Calu3 (cell line): Measurements from ENCODE around the gene RIMS3. TPM values are rescaled to one million over a fixed set of nuclear protein-coding genes. Genes with fewer than 3 reads are reported as not detected.

Source experiments
- BruUV-seq: library from RNA; stranded (reverse); fragments of 400-500 nt; replicated peaks from 2 replicates; lab custom pipeline; 2021; lab: Mats Ljungman, UMichigan
- CTCF ChIA-PET: fragments of 300-600 bp; sonication (Branson Sonifier 250); formaldehyde crosslinking; loops from one replicate; lab custom pipeline; 2022; ENCODE audit warnings: antibody characterized with exemption; lab: Charles Lee
- DNase-seq: peaks from one replicate; pipeline ENCODE4 v3.0.0; 2022
- H3K27ac Mint-ChIP-seq: one replicate; pipeline ENCODE4 v1.8.0; 2022; ENCODE audit warnings: mixed read lengths; ENCODE audit not compliant: unreplicated experiment
- H3K27me3 Mint-ChIP-seq: one replicate; pipeline ENCODE4 v1.8.0; 2022; ENCODE audit warnings: mixed read lengths; ENCODE audit not compliant: unreplicated experiment
- H3K36me3 Mint-ChIP-seq: one replicate; pipeline ENCODE4 v1.8.0; 2022; ENCODE audit warnings: mild to moderate bottlenecking, moderate library complexity, mixed read lengths; ENCODE audit not compliant: insufficient read depth, unreplicated experiment
- H3K4me1 Mint-ChIP-seq: one replicate; pipeline ENCODE4 v1.8.0; 2022; ENCODE audit warnings: mild to moderate bottlenecking, low read depth, mixed read lengths; ENCODE audit not compliant: unreplicated experiment
- H3K4me3 Mint-ChIP-seq: one replicate; pipeline ENCODE4 v1.8.0; 2022; ENCODE audit warnings: mild to moderate bottlenecking, low read depth, moderate library complexity, mixed read lengths; ENCODE audit not compliant: unreplicated experiment
- H3K9me3 Mint-ChIP-seq: one replicate; pipeline ENCODE4 v1.8.0; 2022; ENCODE audit warnings: low read depth, mixed read lengths; ENCODE audit not compliant: unreplicated experiment
- intact Hi-C: fragments of 100-400 bp; cut with micrococcal nuclease; formaldehyde crosslinking; loops from one replicate; pipeline ENCODE4 v1.10.0; 2022; ENCODE audit not compliant: unreplicated experiment
- total RNA-seq: library from RNA; stranded (reverse); gene quantifications from 2 replicates; pipeline ENCODE4 v1.2.3, GENCODE V29; 2022
- TF ChIP-seq, protein P1 (sequence below): fragments of 200-600 bp; IDR thresholded peaks from one replicate; pipeline ENCODE4 v1.8.0; 2022; ENCODE audit warnings: antibody characterized with exemption; ENCODE audit not compliant: unreplicated experiment

Gene RIMS3
- total RNA-seq, 1 experiment from 2014 or later: 1.3 TPM

DNA sequence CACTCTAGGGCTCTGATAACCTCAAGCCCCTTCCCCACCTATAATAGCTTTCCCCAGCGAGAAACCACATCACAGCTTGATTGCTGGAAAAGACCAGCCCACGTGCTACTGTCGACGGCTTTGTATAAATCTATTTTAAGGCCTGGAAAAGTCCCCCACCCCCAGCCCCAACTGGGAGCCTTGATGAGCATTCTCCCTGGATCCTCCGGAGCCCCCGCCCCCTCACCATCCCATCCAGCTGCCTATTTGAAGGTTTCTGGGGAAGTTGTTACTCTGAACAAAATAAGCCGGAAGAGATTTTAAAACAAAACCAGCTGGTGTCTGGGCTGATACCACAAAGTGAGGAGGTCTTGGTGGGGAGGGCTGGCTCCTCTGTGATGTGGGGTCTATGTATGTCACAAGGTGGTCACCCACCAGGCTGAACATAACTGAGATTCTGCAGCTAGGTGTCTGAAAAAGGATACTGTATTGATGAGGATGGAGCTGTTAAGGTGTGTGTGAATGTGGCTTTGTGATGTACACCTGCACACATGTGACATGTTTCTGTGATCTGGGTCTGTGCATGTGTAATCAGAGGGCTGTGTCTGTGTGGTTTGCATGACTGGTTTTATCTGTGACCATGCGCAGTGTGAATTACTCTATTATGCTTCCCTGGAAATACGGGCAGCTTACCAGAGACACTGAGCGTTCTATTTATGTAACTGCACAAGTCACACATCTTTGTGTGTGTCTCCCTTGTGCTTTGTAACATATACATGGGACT lies 25.0 kb downstream of the RIMS3 start:
- H3K4me3 Mint-ChIP-seq: no peak overlapping the region
- TF ChIP-seq, protein P1, sequence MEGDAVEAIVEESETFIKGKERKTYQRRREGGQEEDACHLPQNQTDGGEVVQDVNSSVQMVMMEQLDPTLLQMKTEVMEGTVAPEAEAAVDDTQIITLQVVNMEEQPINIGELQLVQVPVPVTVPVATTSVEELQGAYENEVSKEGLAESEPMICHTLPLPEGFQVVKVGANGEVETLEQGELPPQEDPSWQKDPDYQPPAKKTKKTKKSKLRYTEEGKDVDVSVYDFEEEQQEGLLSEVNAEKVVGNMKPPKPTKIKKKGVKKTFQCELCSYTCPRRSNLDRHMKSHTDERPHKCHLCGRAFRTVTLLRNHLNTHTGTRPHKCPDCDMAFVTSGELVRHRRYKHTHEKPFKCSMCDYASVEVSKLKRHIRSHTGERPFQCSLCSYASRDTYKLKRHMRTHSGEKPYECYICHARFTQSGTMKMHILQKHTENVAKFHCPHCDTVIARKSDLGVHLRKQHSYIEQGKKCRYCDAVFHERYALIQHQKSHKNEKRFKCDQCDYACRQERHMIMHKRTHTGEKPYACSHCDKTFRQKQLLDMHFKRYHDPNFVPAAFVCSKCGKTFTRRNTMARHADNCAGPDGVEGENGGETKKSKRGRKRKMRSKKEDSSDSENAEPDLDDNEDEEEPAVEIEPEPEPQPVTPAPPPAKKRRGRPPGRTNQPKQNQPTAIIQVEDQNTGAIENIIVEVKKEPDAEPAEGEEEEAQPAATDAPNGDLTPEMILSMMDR: no peak
- no peak for DNase-seq
- H3K4me1 Mint-ChIP-seq: no peaks in the 10 kb centered on the region
- H3K36me3 Mint-ChIP-seq: no peaks in the 10 kb centered on the region
- no peak overlapping the region for H3K27ac Mint-ChIP-seq
- BruUV-seq: no TSS peak
- intact Hi-C loops: no loop called here
- peaks cover 55% of the 10 kb centered on the region for H3K27me3 Mint-ChIP-seq
- CTCF ChIA-PET: interaction anchor here (1.3 kb wide), 1 partner anchor 15 kb away, joined by 3 read pairs; no protein-coding TSS in a partner anchor
- H3K9me3 Mint-ChIP-seq: no peaks in the 10 kb centered on the region

DNA sequence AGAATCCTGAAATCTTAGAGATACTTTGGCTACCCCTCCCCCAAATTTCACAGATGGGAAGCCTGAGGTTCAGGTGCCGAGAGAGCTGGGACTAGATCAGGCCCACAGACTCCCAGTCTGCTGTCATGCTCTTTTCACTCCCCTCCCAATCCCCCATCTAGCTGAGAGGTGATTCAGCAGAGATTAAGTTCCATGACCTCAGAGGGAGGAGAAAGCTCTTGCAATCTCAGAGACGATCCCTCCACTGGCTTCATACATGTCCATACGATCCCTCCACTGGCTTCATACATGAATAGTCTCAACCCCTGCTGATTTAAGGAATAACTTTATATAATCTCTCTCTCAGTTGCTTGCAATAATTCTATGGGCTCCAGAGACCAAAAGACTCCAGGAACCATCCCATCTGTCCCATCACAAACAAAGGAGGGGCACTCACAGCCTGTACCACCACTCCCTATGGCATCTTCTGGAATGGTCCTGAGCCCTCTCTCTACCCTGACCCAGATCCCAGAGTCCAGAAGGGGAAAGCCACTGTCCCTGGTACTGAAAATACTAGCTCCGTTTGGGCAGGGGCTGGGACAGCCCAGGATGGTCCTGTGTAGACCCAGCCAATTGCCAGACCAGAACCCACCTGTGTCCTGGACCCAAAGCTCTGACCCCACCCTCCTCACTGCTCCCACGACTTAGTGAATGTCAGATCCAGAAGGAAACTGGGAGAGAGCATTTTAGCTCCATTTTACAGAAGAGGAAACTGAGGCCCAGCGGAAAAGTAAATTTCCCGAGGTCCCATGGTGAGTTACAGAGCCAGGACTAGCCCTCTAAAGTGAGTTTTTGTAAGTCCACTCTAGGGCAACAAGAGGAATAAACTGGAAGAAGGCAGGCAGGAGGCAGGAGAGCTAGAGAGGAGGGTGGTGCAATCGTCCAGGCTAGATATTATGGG lies 27.1 kb downstream of the RIMS3 start:
- intact Hi-C loops: no loop called here
- no TSS peak for BruUV-seq
- Mint-ChIP-seq H3K9me3 (no peaks in the 10 kb centered on the region), H3K27ac (no peak overlapping the region), H3K27me3 (peaks cover 55% of the 10 kb centered on the region), H3K4me3 (no peak overlapping the region), H3K36me3 (no peaks in the 10 kb centered on the region), H3K4me1 (no peaks in the 10 kb centered on the region)
- TF ChIP-seq, protein P1: no peak
- DNase-seq: no peak
- CTCF ChIA-PET: no interaction called here

DNA sequence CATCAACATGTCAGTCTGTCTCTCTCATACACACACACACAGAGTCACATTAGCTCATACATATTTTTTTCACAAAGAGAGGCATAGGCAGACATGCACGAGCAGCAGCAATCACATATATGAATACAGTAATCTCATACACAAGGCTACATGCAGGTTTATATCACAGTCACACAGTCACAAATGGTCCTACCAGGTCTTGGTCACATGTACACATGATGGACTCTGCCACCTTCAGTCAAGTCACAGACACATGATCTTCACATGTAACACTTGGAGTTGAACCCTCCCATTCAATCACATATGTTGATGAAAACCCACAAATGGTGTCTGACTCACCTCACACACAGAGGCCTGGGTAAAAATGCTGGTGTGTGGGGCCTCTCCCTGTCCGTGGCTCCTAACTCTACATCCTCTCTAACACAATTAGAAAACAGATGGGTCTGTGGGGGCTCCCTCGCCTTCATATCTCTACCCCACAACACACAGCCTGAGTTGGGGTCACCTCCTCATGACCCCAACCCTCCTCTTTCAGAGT lies 27.9 kb downstream of the RIMS3 start:
- Mint-ChIP-seq H3K4me3 (no peak overlapping the region), H3K27ac (no peak overlapping the region), H3K27me3 (peaks cover 55% of the 10 kb centered on the region), H3K4me1 (no peaks in the 10 kb centered on the region), H3K9me3 (no peaks in the 10 kb centered on the region), H3K36me3 (no peaks in the 10 kb centered on the region)
- intact Hi-C loops: no loop called here
- no TSS peak for BruUV-seq
- CTCF ChIA-PET: no interaction called here
- DNase-seq: no peak
- TF ChIP-seq, protein P1: no peak

DNA sequence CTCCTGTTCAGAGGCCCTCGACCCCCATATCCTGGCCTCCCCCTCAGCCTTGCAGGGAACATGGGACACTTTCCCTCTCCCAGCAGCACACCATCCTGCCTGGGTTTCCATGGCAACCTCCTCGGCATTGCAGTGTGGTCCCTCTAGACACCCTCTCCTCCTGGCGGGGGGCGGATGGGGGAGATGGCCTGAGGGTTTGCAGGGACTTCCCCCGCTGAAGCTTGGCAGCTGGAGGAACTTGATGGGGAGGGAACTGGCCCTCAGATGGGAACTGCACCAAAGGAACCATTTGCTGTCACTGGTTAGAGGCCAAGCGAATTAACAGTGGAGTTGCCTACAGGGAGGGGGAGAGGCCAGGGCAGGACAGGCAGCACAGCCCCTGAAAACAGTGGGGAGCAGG lies 28.7 kb downstream of the RIMS3 start:
- TF ChIP-seq, protein P1: no peak
- Mint-ChIP-seq H3K27ac (no peak overlapping the region), H3K36me3 (no peaks in the 10 kb centered on the region), H3K9me3 (no peaks in the 10 kb centered on the region), H3K4me1 (no peaks in the 10 kb centered on the region), H3K4me3 (no peak overlapping the region), H3K27me3 (peaks cover 55% of the 10 kb centered on the region)
- DNase-seq: no peak
- CTCF ChIA-PET: no interaction called here
- BruUV-seq: no TSS peak
- intact Hi-C loops: no loop called here
